Measurements from ENCODE around the gene CRHR1. TPM values are rescaled to one million over a fixed set of nuclear protein-coding genes. Genes with fewer than 3 reads are reported as not detected.

CRHR1 gene
- total RNA-seq, 4 donors from 2014 or later, result 0.26 to 0.89 (median 0.76) TPM

- no peaks in the 10 kb centered on the region for H3K36me3 ChIP-seq
- DNase-seq (ENCODE audit: low spot score in 2 of 2), result no peak
- H3K9me3 ChIP-seq, result no peaks in the 10 kb centered on the region
- no peak overlapping the region for H3K4me3 ChIP-seq
- TF ChIP-seq POLR2A (IDR thresholded peaks at IDR 0.05) (no peak), CTCF (IDR thresholded peaks at IDR 0.05) (no peak)
- H3K27me3 ChIP-seq, result peaks cover 16% of the 10 kb centered on the region
- WGBS, result 100% methylated on average over 4 of the region's 4 CpGs
- H3K4me1 ChIP-seq, result no peaks in the 10 kb centered on the region
- H3K27ac ChIP-seq, result no peak overlapping the region
Observed at GRCh38 chr17:45839442-45839841, 55.3 kb downstream of the CRHR1 start.

- no peaks in the 10 kb centered on the region for H3K4me1 ChIP-seq
- peaks cover 15% of the 10 kb centered on the region for H3K27me3 ChIP-seq
- H3K9me3 ChIP-seq, result no peaks in the 10 kb centered on the region
- WGBS, result 70% methylated on average over 9 of the region's 9 CpGs
- H3K36me3 ChIP-seq, result no peaks in the 10 kb centered on the region
- no peak for TF ChIP-seq POLR2A (IDR thresholded peaks at IDR 0.05)
- no peak for TF ChIP-seq EP300 (IDR thresholded peaks at IDR 0.05)
- TF ChIP-seq POLR2AphosphoS5 (IDR thresholded peaks at IDR 0.05), result no peak
- TF ChIP-seq CTCF (IDR thresholded peaks at IDR 0.05), result no peak
- no peak for DNase-seq (ENCODE audit: low spot score in 2 of 2)
- H3K4me3 ChIP-seq, result no peak overlapping the region
- no peak overlapping the region for H3K27ac ChIP-seq
Observed at GRCh38 chr17:45841186-45841585, 57.1 kb downstream of the CRHR1 start.

GRCh38 chr17:45841883-45842525, 57.9 kb downstream of the CRHR1 start:
- TF ChIP-seq CTCF (IDR thresholded peaks at IDR 0.05) (no peak), POLR2A (IDR thresholded peaks at IDR 0.05) (no peak)
- Histone ChIP-seq H3K36me3 (no peaks in the 10 kb centered on the region), H3K27me3 (peaks cover 15% of the 10 kb centered on the region), H3K9me3 (no peaks in the 10 kb centered on the region), H3K27ac (no peak overlapping the region), H3K4me1 (no peaks in the 10 kb centered on the region), H3K4me3 (no peak overlapping the region)
- DNase-seq (ENCODE audit: low spot score in 2 of 2), result no peak
- 45% methylated on average over 7 of the region's 7 CpGs for WGBS

GRCh38 chr17:45843722-45844121, 59.6 kb downstream of the CRHR1 start:
- H3K4me1 ChIP-seq, result no peaks in the 10 kb centered on the region
- H3K27ac ChIP-seq, result no peak overlapping the region
- H3K4me3 ChIP-seq, result no peak overlapping the region
- H3K9me3 ChIP-seq, result no peaks in the 10 kb centered on the region
- H3K27me3 ChIP-seq, result peaks cover 4% of the 10 kb centered on the region
- TF ChIP-seq POLR2A (IDR thresholded peaks at IDR 0.05) (no peak), POLR2AphosphoS5 (IDR thresholded peaks at IDR 0.05) (no peak)
- 87% methylated on average over 4 of the region's 4 CpGs for WGBS
- no peaks in the 10 kb centered on the region for H3K36me3 ChIP-seq
- DNase-seq (ENCODE audit: low spot score in 2 of 2), result no peak

- 81% methylated on average over 10 of the region's 25 CpGs for WGBS
- Histone ChIP-seq H3K9me3 (no peaks in the 10 kb centered on the region), H3K27me3 (peaks cover 4% of the 10 kb centered on the region), H3K4me3 (no peak within 1 kb of the TSS), H3K36me3 (no peaks in the 10 kb centered on the region), H3K27ac (no peak within 1 kb of the TSS), H3K4me1 (no peaks in the 10 kb centered on the region)
- no peak for TF ChIP-seq POLR2AphosphoS5 (IDR thresholded peaks at IDR 0.05)
- no peak for TF ChIP-seq CTCF (IDR thresholded peaks at IDR 0.05)
- no peak for DNase-seq (ENCODE audit: low spot score in 2 of 2)
Observed at GRCh38 chr17:45844695-45845375, 60.7 kb downstream of the CRHR1 start, which contains the start of gene SPPL2C. Gene SPPL2C (plus strand): TSS chr17:45844881. CDS start chr17:45844907, 26 bp downstream.
